SK-N-MC (cell line): ENCODE measurements around the gene ZCWPW2.

Experiments
- DNase-seq: peaks from one replicate; pipeline ENCODE4 v3.0.0-alpha.2; 2011; ENCODE audit warnings: low read depth, low spot score
- H3K27ac ChIP-seq: fragments of 200-600 bp; sonication (generic); 2 replicates; pipeline ENCODE4 v1.5.1; 2016; ENCODE audit warnings: mixed run types
- H3K36me3 ChIP-seq: fragments of 200-600 bp; sonication (generic); 2 replicates; pipeline ENCODE4 v1.6.1; 2017; ENCODE audit warnings: antibody characterized with exemption, low read length, mixed read lengths; ENCODE audit not compliant: insufficient read depth
- H3K4me3 ChIP-seq: fragments of 200-600 bp; sonication (generic); 2 replicates; pipeline ENCODE4 v1.5.1; 2016
- H3K9ac ChIP-seq: fragments of 200-600 bp; sonication (generic); 2 replicates; pipeline ENCODE4 v1.8.0; 2017; ENCODE audit warnings: mixed run types, mixed read lengths; ENCODE audit not compliant: insufficient read length
- H3K9me3 ChIP-seq: fragments of 200-600 bp; sonication (generic); 2 replicates; pipeline ENCODE4 v1.6.1; 2017; ENCODE audit warnings: low read depth, mild to moderate bottlenecking, antibody characterized with exemption, low read length, moderate library complexity, mixed read lengths
- EZH2 ChIP-seq: fragments of 200-600 bp; sonication (generic); IDR thresholded peaks from one replicate; pipeline ENCODE4 v1.6.1; 2017; ENCODE audit warnings: antibody characterized with exemption
- FOXP2 ChIP-seq: optimal IDR thresholded peaks from 2 replicates; pipeline ENCODE3; 2011; ENCODE audit warnings: mild to moderate bottlenecking, moderate library complexity; ENCODE audit not compliant: insufficient read depth; ENCODE audit errors: extremely low read length, control extremely low read depth
- POLR2AphosphoS5 ChIP-seq: IDR thresholded peaks from 2 replicates; pipeline ENCODE4 v1.6.1; 2012; ENCODE audit warnings: mild to moderate bottlenecking, low read depth, low read length, borderline replicate concordance

Gene ZCWPW2

GRCh38 chr3:28348629-28349468 is at the start of gene ZCWPW2, which contains the start of gene AZI2:
Gene ZCWPW2, plus strand, starts transcription at chr3:28348721. Its CDS starts 64,348 bp downstream, at chr3:28413069.
Gene AZI2, minus strand, starts transcription at chr3:28348824. Its CDS starts 8,207 bp downstream, at chr3:28340617.
- TF ChIP-seq EZH2 (no peak), POLR2AphosphoS5 (peak; percentile 68)
- H3K4me3 ChIP-seq = peak within 1 kb of the TSS; percentile 84
- no peaks in the 10 kb centered on the region for H3K36me3 ChIP-seq
- peak within 1 kb of the TSS; percentile 79 for H3K27ac ChIP-seq
- no peak for DNase-seq
- peak within 1 kb of the TSS; percentile 86 for H3K9ac ChIP-seq
- no peaks in the 10 kb centered on the region for H3K9me3 ChIP-seq

GRCh38 chr3:28299705-28300104 is 48.8 kb upstream of the ZCWPW2 start:
- Histone ChIP-seq H3K9ac (no peak overlapping the region), H3K27ac (no peak overlapping the region), H3K4me3 (no peak overlapping the region), H3K9me3 (no peaks in the 10 kb centered on the region), H3K36me3 (no peaks in the 10 kb centered on the region)
- TF ChIP-seq FOXP2 (no peak), EZH2 (no peak)
- DNase-seq = no peak

DNA sequence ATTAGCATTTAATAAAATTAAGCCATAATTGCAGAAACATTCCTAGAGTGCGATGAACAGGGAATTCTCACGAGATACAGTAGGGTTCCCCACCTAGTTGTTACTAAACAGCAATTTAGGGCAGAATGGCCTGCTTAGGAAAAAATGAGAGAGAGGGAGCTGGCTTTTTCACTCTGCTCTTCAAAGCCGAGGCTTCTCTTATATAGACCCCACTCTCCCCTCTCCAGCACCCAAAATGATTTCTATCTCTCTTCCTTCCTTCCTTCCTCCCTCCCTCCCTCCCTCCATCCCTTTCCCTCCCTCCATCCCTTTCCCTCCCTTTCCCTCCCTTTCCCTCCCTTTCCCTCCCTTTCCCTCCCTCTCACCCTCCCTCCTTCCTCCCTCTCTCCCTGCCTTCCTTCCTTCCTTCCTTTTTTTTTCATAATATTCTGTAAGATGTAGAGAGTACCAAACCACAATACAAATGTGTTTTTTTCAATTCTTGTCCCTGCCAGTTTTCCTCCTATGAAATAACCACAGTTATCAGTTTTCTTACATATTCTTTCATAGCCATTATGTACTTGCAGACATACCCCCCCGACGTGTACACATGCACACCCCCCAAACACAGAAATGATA is 48.1 kb upstream of the ZCWPW2 start:
- no peaks in the 10 kb centered on the region for H3K9me3 ChIP-seq
- no peak overlapping the region for H3K4me3 ChIP-seq
- TF ChIP-seq FOXP2 (no peak), EZH2 (no peak), POLR2AphosphoS5 (no peak)
- DNase-seq = no peak
- H3K36me3 ChIP-seq = no peaks in the 10 kb centered on the region
- no peak overlapping the region for H3K9ac ChIP-seq
- no peak overlapping the region for H3K27ac ChIP-seq

DNA sequence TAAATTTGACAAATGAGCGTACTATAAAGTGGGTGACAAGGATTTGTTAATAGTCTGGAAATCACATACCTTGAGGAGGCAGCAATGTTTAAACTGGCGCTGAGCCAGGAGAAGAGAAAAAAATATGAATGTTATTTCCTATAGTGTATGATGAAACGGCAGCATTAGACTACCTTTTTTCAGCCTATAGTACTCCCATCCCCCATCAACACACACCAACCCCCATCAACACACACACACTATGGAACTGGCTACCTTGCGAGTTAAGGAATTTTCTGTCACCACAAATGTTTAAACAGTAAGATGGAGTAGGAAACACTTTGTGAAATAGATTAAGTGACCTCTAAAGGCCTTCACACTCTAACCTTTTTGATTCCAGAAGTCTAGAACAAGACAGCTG is 46.8 kb upstream of the ZCWPW2 start:
- no peaks in the 10 kb centered on the region for H3K36me3 ChIP-seq
- H3K27ac ChIP-seq = no peak overlapping the region
- no peaks in the 10 kb centered on the region for H3K9me3 ChIP-seq
- H3K4me3 ChIP-seq = no peak overlapping the region
- H3K9ac ChIP-seq = no peak overlapping the region
- TF ChIP-seq EZH2 = no peak
- no peak for TF ChIP-seq FOXP2
- no peak for TF ChIP-seq POLR2AphosphoS5
- no peak for DNase-seq

- no peaks in the 10 kb centered on the region for H3K9me3 ChIP-seq
- H3K36me3 ChIP-seq = no peaks in the 10 kb centered on the region
- no peak overlapping the region for H3K9ac ChIP-seq
- H3K4me3 ChIP-seq = no peak overlapping the region
- no peak overlapping the region for H3K27ac ChIP-seq
- no peak for TF ChIP-seq EZH2
- TF ChIP-seq POLR2AphosphoS5 = no peak
- no peak for TF ChIP-seq FOXP2
- DNase-seq = no peak
Measured at GRCh38 chr3:28308196-28308595, 40.3 kb upstream of the ZCWPW2 start.

- DNase-seq = no peak
- Histone ChIP-seq H3K9me3 (no peaks in the 10 kb centered on the region), H3K36me3 (no peaks in the 10 kb centered on the region), H3K9ac (no peak overlapping the region), H3K27ac (no peak overlapping the region), H3K4me3 (no peak overlapping the region)
- no peak for TF ChIP-seq FOXP2
- no peak for TF ChIP-seq EZH2
- no peak for TF ChIP-seq POLR2AphosphoS5
Measured at GRCh38 chr3:28315711-28316110, 32.8 kb upstream of the ZCWPW2 start.

- H3K9ac ChIP-seq = no peak overlapping the region
Measured at GRCh38 chr3:28316226-28316625, 32.3 kb upstream of the ZCWPW2 start.

DNA sequence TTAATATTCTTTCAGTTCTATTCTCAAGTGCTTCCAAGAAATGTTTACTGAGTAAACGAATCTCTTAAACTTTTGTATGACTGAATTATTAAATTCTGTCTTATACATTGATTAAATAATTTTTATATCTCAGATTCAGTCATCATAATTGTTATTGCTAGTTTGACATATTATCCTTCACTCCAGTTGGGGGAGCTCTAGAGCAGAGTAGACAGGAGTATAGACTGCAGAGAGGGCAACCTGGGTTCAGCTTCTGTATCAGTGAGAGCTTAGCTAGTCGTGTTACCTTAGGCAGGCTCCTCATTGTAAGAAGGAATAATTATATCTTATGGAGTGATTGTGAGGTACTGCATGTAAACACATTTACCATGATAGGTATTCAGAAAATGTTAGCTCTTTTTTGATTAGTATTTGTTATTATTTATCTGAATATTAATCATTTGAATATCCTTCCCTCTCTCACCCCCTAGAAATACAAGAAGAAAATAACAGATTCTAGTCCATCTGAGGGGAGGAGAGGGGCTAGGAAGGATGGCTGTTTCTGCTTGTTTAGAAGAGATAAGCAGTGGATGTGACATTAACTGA is 31.0 kb upstream of the ZCWPW2 start:
- no peak overlapping the region for H3K27ac ChIP-seq
- TF ChIP-seq FOXP2 = no peak
- TF ChIP-seq EZH2 = no peak
- TF ChIP-seq POLR2AphosphoS5 = no peak
- no peak for DNase-seq
- no peaks in the 10 kb centered on the region for H3K9me3 ChIP-seq
- H3K36me3 ChIP-seq = no peaks in the 10 kb centered on the region
- no peak overlapping the region for H3K4me3 ChIP-seq
- H3K9ac ChIP-seq = no peak overlapping the region

More at GRCh38 chr3:28316226-28316625, 32.3 kb upstream of the ZCWPW2 start:
- DNase-seq = no peak
- H3K4me3 ChIP-seq = no peak overlapping the region
- H3K27ac ChIP-seq = no peak overlapping the region
- H3K36me3 ChIP-seq = no peaks in the 10 kb centered on the region
- no peaks in the 10 kb centered on the region for H3K9me3 ChIP-seq
- TF ChIP-seq EZH2 (no peak), FOXP2 (no peak), POLR2AphosphoS5 (no peak)
